HG03571 (cell line): ENCODE results near the gene UBR7.
"Not testable (repeated sequence)": the region's sequence is repeated elsewhere in the genome, so short reads cannot be mapped to it uniquely, and the experiment has no call there.

ENCODE experiments used
- ATAC-seq: cut with Tn5 transposase; IDR thresholded peaks from one replicate; pipeline ENCODE4 v1.9.1; 2021; ENCODE audit not compliant: unreplicated experiment

Gene UBR7, protein sequence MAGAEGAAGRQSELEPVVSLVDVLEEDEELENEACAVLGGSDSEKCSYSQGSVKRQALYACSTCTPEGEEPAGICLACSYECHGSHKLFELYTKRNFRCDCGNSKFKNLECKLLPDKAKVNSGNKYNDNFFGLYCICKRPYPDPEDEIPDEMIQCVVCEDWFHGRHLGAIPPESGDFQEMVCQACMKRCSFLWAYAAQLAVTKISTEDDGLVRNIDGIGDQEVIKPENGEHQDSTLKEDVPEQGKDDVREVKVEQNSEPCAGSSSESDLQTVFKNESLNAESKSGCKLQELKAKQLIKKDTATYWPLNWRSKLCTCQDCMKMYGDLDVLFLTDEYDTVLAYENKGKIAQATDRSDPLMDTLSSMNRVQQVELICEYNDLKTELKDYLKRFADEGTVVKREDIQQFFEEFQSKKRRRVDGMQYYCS

DNA sequence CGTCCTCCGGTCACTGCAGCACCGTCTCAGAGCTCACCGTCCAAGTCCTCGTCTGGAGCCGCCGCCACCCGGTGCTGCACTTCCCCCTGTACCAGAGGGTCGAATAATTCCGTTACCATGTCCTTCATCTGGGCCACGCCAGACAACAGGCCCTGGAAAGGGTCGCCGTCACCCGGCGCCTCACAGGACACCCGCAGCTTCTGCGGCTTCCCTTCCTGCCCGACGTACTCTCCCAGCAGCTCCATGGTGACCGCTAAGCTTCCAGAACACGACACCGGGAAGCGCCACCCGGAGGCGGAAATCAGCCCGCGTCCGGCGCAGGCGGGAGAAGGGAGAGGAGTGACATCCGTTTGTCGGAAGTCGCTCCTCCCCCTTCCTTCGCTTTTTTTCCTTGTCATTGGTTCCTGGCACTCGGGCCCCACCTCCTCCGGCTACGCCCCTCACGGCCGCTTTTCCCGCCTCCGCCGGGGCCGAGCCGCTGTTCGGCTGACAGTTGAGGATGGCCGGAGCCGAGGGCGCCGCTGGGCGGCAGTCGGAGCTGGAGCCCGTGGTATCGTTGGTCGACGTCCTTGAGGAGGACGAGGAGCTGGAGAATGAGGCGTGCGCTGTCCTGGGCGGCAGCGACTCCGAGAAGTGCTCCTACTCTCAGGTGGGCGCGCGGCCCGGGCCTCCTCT lies at the start of gene UBR7, which contains the start of gene GON7:
UBR7 (plus strand) TSS at position 464 of the 675 bp plus-strand sequence; CDS start at position 500, 36 bp downstream.
GON7 (minus strand) TSS at position 273 of the 675 bp plus-strand sequence; CDS start at position 245, 28 bp downstream.
- ATAC-seq: peak; percentile 77

DNA sequence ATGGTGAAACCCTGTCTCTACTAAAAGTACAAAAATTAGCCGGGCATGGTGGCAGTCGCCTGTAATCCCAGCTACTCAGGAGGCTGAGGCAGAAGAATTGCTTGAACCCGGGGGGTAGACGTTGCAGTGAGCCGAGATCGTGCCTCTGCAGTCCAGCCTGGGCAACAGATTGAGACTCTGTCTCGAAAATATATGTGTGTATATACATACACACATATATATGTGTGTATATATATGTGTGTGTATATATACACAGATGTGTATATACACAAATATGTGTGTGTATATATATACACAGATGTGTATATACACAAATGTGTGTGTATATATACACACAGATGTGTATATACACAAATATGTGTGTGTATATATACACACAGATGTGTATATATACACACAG lies 48.7 kb upstream of the UBR7 start:
- ATAC-seq: not testable (repeated sequence)

DNA sequence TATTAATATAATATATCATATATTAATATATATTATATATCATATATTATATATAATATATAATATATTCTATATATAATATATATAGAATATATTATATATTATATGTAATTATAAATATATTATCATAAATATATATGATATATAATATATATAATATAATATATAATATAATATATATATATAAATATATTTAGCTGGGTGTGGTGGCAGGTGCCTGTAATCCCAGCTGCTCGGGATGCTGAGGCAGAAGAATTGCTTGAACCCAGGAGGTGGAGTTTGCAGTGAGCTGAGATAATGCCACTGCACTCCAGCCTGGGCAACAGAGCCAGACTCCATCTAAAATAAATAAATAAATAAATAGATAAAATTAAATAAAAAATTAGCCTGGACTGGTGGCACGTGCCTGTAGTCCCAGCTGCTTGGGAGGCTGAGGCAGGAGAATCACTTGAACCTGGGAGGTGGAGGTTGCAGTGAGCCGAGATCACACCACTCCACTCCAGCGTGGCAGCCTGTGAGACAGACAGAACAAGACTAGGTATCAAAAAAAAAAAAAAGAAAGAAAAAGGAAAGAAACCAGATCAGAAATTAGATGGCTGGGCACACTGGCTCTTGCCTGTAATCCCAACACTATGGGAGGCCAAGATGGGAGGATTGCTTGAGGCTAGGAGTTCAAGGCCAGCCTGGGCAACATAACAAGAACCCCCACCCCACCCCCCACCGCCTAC lies 47.3 kb upstream of the UBR7 start:
- ATAC-seq: not testable (repeated sequence)

DNA sequence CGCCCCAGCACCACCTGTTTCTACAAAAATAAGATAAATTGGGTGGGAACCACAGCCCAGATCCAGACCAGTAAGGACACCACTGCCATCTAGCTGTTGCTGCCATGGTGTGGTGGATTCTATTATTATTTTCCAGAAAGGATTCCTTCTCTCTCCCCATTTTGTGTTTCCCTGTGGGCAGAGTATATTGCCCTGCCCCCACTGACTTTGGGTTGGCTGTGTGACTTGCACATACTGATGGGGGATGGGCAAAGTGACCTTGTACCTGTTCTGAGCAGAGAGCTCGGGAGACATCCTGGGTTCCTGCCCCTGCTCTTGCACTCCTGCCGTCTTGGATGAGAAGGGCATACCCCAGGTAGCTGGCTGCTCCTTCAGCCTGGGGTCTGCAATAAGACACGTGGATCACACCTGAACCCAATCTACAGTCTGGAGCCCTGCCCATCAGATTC lies 46.7 kb upstream of the UBR7 start:
- ATAC-seq: no peak

DNA sequence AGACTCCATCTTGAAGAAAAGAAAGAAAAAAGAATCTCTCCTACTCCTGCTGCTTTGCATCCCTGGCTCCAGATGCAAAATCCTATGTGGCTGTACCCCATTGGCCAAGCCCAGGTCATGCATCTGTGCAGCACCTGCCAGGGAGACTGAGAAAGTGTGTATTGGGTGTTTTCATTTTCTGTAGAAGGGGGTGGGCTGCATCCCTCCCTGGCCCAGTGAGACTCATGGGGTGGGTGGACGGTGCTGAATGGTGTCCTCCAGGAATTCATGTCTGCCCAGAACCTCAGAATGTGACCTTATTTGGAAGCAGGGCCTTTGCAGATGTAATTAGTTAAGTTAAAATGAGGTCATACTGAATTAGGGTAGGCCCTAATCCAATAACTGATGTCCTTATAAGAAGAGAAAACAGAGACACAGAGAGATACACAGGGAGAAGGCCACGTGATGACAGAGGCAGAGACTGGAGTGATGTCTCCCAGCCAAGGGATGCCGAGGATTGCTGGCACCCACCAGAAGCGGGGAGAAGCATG lies 45.6 kb upstream of the UBR7 start:
- no peak for ATAC-seq

DNA sequence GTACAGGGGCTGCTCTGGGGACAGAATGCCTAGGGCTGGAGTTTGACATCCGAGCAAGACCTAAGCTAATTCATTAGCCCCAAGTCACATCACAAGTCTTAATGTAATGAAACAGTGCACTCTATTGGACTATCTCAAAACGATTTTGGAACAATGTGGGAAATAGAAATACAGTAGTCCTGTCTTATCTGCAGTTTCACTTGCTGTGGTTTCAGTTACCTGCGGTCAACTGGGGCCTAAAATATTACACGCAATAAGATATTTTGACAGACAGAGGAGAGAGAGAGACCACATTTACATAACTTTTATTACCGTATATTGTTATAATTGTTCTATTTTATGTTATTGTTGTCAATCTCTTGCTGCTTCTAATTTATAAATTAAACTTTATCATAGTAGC lies 43.5 kb upstream of the UBR7 start:
- ATAC-seq: peak; percentile 43

DNA sequence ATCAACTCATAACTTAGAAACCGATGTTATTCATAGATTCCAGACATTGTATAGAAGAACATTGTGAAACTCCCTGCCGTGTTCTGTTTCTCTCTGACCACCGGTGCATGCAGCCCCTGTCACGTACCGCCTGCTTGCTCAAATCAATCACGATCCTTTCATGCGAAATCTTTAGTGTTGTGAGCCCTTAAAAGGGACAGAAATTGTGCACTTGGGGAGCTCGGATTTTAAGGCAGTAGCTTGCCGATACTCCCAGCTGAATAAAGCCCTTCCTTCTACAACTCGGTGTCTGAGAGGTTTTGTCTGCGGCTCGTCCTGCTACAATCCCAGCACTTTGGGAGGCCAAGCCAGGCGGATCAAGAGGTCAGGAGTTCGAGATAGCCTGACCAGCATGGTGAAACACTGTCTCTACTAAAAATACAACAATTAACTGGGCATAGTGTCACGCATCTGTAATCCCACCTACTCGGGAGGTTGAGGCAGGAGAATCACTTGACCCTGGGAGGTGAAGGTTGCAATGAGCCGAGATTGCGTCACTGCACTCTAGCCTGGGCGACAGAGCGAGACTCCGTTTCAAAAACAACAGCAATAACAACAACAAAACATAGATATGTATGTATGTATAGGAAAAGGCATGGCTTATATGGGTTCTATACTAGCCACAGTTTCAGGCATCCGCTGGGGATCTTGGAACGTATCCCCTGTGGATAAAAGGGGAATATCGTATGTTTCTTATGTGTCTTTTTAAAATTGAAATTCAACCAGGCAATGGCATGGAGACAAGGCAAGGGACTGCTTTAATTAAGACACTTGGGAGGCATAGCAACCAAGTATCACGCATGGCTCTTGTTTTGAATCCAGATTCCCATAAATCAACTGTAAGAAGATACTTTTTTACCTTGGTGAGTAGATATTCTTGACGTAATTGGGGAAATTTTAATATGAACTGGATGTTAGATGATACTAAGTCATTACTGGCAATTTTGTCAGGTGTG lies 41.5 kb upstream of the UBR7 start:
- peak; percentile 30 for ATAC-seq

DNA sequence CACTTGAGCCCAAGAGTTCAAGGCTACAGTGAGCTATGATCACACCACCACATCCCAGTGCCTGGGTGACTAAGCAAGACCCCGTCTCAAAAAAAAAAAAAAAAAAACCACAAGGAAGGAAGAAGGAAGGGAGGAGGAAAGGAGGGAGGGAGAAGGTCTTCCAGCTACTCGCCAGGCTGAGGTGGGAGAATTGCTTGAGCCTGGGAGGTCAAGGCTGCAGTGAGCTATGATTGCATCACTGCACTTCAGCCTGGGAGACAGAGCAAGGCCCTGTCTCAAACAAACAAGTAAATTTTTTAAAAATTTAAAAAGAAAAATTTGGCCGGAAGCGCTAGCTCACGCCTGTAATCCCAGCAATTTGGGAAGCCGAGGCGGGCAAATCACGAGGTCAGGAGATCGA lies 38.4 kb upstream of the UBR7 start:
- not testable (repeated sequence) for ATAC-seq

DNA sequence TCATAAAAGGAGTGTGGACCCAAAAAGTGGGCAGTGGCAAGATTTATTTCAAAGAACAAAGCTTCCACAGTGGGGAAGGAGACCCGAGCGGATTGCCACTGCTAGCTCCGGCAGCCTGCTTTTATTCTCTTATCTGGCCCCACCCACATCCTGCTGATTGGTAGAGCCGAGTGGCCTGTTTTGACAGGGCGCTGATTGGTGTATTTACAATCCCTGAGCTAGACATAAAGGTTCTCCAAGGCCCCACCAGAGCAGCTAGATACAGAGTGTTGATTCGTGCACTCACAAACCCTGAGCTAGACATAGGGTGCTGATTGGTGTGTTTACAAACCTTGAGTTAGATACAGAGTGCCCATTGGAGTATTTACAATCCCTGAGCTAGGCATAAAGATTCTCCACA lies 37.4 kb upstream of the UBR7 start:
- ATAC-seq: not testable (repeated sequence)

DNA sequence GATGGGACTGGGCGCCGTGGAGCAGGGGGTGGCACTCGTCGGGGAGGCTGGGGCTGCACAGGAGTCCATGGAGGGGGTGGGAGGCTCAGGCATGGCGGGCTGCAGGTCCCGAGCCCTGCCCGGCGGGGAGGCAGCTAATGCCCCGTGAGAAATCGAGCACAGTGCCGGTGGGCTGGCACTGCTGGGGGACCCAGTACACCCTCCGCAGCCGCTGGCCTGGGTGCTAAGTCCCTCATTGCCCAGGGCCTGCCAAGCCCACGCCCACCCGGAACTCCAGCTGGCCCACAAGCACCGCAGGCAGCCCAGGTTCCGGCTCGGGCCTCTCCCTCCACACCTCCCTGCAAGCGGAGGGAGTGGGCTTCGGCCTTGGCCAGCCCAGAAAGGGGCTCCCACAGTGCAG lies 36.9 kb upstream of the UBR7 start:
- ATAC-seq: not testable (repeated sequence)

DNA sequence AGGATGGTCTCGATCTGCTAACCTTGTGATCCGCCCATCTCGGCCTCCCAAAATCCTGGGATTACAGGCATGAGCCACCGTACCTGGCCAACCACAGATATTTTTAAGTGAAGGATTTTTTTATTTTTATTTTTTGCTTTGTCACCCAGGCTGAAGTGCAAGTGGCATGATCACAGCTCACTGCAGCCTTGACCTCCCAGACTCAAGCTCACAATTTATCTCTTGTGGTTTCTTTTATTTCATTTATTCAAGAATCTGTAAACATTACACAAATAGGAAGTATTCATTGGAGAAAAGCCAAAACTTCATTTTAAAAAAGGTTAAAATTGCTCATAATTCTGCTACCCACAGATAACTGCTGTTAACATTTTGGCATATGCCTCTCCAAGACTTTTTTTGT lies 35.7 kb upstream of the UBR7 start:
- ATAC-seq: no peak

DNA sequence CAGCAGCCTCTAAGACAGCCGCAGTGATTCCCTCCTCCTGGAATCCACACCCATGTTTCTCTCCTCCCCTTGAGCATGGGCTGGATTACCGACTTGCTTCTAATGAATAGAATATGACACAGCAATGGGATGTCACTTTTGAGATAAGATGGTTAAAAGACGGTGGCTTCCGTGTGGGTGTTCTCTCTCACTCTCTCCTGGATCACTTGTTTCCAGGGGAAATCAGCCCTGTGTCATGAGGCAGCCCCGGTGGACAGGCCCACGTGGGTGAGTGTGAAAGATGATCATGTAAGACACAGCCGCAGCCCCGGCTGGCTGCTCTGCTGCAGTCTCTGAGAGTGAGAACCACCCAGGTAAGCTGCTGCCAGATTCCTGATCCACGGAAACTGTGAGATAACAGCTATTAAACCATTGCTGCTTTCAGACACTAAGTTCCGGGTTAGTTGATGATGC lies 33.1 kb upstream of the UBR7 start:
- no peak for ATAC-seq

DNA sequence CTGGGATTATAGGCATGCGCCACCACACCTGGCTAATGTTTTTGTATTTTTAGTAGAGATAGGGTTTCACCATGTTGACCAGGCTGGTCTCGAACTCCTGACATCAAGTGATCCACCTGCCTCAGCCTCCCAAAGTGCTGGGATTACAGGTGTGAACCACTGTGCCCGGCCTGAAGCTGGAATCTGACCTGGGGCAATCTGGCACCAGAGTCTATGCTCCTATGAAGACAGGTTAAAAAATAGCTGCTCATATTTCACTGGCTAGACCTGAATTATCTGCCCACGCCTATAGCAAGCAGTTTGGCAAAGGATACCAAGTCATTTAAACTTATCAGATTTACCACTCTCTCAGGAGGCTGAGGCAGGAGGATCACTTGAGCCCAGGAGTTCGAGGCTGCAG lies 32.3 kb upstream of the UBR7 start:
- ATAC-seq: not testable (repeated sequence)

DNA sequence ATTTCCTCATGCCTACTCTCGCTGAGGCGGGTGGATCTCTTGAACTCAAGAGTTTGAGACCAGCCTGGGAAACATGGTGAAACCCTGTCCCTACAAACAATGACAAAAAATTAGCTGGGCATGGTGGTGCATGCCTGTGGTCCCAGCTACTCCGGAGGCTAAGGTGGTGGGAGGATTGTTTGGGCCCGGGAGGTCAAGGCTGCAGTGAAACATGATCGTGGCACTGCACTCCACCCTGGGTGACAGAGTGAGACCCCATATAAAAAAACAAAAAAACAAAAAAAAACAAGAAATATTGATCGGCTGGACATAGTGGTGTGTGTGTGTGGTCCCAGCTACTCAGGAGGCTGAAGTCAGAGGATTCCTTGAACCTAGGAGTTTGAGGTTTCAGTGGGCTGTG lies 31.6 kb upstream of the UBR7 start:
- ATAC-seq: no peak

DNA sequence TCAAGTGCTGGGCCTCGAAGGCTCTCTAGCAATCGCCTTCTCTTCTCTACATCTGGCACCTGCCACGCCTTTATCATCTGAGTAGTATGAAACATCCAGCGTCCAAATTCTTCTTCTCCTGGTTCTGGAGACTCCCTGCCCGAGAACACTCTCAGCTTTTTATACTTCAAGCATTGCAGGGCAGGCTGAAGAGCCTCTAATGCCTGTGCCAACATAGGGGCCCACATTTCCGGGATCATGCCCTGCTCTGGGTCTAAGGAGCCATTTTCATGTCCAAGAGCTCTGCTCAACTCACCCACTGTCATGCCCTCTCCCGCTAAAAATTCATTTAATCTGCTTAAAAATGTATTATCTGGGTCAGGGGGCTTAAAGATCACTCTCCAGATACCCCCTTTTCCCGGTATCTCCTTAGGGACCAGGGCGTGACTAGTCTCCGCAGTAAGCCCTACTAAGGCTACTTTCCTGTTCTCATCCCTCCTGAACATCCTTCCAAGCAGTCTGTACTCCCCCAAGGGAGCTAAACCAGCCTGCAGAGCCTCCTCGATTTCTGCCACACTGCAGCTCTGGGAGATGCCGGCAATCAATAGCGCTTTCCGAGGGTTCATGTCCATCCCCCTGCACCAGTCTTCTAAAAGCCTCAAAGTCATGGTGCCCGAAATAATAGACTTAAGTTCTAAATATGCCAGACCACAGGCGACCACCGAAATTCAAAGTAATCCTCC lies 23.3 kb upstream of the UBR7 start:
- ATAC-seq: no peak

DNA sequence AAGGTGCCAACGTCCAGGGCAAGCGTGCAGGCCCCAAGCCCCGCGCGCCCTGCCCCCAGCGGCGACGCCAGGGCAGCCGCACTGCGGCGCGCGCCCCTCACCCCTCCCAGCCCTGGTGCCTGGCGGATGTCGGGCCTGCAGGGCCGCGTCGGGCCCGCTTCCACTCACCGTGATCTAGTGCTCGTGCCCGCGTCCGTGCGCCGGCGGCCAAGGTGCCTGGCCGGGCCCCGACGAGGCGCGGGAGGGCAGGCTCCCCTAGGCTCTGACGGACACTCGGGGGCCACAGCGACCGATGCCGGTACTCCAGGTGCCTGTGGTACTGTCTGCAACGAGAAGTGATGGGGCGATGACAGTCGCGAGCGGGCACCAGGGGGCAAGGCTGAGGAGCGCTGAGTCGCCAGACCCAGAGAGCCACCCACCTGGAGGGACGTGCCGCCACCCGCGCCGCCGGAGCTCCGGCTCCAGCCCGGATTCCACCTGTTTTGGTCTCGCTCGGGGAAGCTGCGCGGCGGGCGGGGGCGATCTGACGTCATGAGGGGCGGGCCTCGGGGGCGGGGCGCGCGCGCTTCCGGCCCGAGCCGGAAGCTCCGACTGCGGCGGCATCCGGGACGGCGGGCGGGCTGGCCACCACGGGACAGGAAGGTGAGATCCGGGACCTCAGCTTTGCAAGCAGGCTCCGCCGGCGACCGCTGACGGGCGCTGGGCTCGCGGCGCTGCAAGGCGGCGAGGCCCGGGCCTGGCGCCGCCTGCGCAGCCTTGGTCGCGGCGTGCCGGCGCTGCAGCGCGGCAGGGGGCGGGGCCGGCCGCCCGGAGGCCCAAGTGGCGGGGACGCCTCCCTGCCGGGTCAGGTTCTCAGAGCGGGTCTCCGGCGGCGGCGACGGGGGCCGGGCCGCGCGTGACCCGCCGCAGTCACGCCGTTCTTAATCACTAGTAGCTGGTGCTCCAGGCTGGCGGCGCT lies 22.4 kb upstream of the UBR7 start, which contains the start of the genes LYSET and MOAP1:
LYSET (plus strand) TSS at position 927 of the 958 bp plus-strand sequence. CDS start 89 bp downstream, outside the sequence.
MOAP1 (minus strand) TSS at position 507 of the 958 bp plus-strand sequence. CDS start 655 bp downstream, outside the sequence.
- peak; percentile 88 for ATAC-seq

DNA sequence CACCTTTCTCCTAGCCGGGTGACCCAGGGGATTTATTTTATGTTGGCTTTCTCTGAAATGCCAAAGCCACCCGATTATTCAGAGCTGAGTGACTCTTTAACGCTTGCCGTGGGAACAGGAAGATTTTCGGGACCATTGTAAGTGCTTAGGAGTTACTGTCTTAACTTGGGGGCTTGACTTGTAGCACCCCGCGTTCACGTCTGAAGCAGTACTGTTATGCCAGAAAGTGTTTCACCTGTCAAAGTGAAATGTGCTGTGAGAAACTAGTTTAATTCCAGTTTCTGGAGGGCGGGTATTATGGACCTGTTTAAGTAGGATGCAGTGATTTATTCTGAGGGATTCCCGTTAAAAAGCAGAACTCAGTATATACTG lies 21.7 kb upstream of the UBR7 start:
- ATAC-seq: no peak

DNA sequence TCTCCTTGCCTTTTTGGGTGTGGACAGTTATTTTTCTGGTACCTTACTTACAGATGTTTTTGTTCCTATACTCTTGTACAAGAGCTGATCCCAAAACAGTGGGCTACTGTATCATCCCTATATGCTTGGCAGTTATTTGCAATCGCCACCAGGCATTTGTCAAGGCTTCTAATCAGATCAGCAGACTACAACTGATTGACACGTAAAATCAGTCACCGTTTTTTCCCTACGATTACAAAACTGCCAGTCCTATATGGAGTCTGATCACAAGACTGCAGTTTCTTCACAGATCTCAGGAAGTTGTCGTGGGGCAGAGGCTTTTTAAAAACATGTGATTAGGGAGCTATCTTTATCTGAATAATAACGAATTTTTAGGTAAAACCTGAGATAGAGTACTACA lies 20.6 kb upstream of the UBR7 start:
- no peak for ATAC-seq
